22Rv1 (cell line): ENCODE data around the gene ATP2B3.

ENCODE experiments used
- CTCF ChIP-seq: fragments of 450-650 bp; IDR thresholded peaks from 2 replicates; pipeline ENCODE4 v1.5.1; 2017; ENCODE audit warnings: mild to moderate bottlenecking
- ZFX ChIP-seq: fragments of 450-650 bp; IDR thresholded peaks from 2 replicates; pipeline ENCODE4 v1.6.1; 2017; ENCODE audit warnings: antibody characterized with exemption, borderline replicate concordance

GRCh38 chrX:153507484-153508178 is 9.8 kb upstream of the ATP2B3 start:
- TF ChIP-seq CTCF, result peak; percentile 76
- no peak for TF ChIP-seq ZFX
